ENCODE results near the gene ZP4.

ZP4 gene

GRCh38 chr1:237879195-237879594, 11.5 kb downstream of the ZP4 start:
- no peak for DNase-seq (ENCODE audit: low spot score)
- Histone ChIP-seq H3K4me3 (no peak overlapping the region), H3K27ac (no peak overlapping the region)
- TF ChIP-seq CTCF (IDR thresholded peaks at IDR 0.05), result no peak

- no peak overlapping the region for H3K4me3 ChIP-seq
- no peak for TF ChIP-seq CTCF (IDR thresholded peaks at IDR 0.05)
- no peak overlapping the region for H3K27ac ChIP-seq
- no peak for DNase-seq (ENCODE audit: low spot score)
Observed at GRCh38 chr1:237878406-237878805, 12.3 kb downstream of the ZP4 start.

- H3K27ac ChIP-seq, result no peak overlapping the region
- no peak overlapping the region for H3K4me3 ChIP-seq
- no peak for TF ChIP-seq CTCF (IDR thresholded peaks at IDR 0.05)
- no peak for DNase-seq (ENCODE audit: low spot score)
Observed at GRCh38 chr1:237877631-237878030, 13.1 kb downstream of the ZP4 start.

GRCh38 chr1:237875291-237875690, 15.4 kb downstream of the ZP4 start:
- no peak for TF ChIP-seq CTCF (IDR thresholded peaks at IDR 0.05)
- H3K4me3 ChIP-seq, result no peak overlapping the region
- H3K27ac ChIP-seq, result no peak overlapping the region
- DNase-seq (ENCODE audit: low spot score), result no peak

- no peak overlapping the region for H3K4me3 ChIP-seq
- H3K27ac ChIP-seq, result no peak overlapping the region
- DNase-seq (ENCODE audit: low spot score), result no peak
- no peak for TF ChIP-seq CTCF (IDR thresholded peaks at IDR 0.05)
Observed at GRCh38 chr1:237873487-237874211, 17.1 kb downstream of the ZP4 start.

GRCh38 chr1:237868817-237869600, 21.7 kb downstream of the ZP4 start:
- DNase-seq (ENCODE audit: low spot score), result no peak
- Histone ChIP-seq H3K27ac (no peak overlapping the region), H3K4me3 (no peak overlapping the region)
- TF ChIP-seq CTCF (IDR thresholded peaks at IDR 0.05), result no peak
